ENCODE measurements around the gene CDCA5.

CDCA5 gene

DNA sequence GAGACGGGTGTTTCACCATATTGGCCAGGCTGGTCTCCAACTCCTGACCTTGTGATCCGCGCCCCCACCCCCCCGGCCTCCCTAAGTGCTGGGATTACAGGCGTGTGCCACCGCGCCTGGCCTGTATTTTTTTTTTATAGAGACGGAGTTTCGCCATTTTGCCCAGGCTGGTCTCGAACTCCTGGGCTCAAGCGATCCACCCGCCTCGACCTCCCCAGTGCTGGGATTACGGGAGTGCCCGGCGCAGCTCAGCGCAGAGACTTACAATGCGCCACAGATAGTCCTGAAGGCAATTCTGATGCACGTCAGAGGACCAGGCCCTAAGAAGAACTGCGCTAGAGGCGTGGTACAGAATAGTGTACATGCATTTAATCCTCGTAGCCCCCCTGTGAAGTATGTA is 11.6 kb upstream of the CDCA5 start:
- TF ChIP-seq, protein P1, sequence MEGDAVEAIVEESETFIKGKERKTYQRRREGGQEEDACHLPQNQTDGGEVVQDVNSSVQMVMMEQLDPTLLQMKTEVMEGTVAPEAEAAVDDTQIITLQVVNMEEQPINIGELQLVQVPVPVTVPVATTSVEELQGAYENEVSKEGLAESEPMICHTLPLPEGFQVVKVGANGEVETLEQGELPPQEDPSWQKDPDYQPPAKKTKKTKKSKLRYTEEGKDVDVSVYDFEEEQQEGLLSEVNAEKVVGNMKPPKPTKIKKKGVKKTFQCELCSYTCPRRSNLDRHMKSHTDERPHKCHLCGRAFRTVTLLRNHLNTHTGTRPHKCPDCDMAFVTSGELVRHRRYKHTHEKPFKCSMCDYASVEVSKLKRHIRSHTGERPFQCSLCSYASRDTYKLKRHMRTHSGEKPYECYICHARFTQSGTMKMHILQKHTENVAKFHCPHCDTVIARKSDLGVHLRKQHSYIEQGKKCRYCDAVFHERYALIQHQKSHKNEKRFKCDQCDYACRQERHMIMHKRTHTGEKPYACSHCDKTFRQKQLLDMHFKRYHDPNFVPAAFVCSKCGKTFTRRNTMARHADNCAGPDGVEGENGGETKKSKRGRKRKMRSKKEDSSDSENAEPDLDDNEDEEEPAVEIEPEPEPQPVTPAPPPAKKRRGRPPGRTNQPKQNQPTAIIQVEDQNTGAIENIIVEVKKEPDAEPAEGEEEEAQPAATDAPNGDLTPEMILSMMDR (conservative IDR thresholded peaks at IDR 0.05; ENCODE audit: low read length): no peak
- TF ChIP-seq EZH2phosphoT487 (IDR thresholded peaks at IDR 0.05; ENCODE audit: borderline replicate concordance): no peak
- Histone ChIP-seq H4K20me1 (ENCODE audit: insufficient read depth, low read length, poor library complexity, severe bottlenecking) (peaks cover 14% of the 10 kb centered on the region), H2AFZ (ENCODE audit: low read length) (peak overlapping the region; percentile 92), H3K4me1 (ENCODE audit: insufficient read depth, low read length, poor library complexity, severe bottlenecking) (peaks cover 20% of the 10 kb centered on the region), H3K9me2 (replicated peaks; ENCODE audit: low read depth, low read length) (no peaks in the 10 kb centered on the region), H3K9me3 (ENCODE audit: insufficient read depth, low read depth, low read length) (no peaks in the 10 kb centered on the region), H3K79me2 (ENCODE audit: insufficient read depth, low read length) (peaks cover 32% of the 10 kb centered on the region), H3K27me3 (ENCODE audit: insufficient read depth, low read length, poor library complexity, severe bottlenecking) (no peaks in the 10 kb centered on the region), H3K9ac (ENCODE audit: low read depth, low read length, poor library complexity, severe bottlenecking) (no peak overlapping the region), H3F3A (ENCODE audit: low read depth) (no peaks in the 10 kb centered on the region), H3K4me3 (ENCODE audit: low read length, poor library complexity, severe bottlenecking) (peak overlapping the region; percentile 96), H3K36me3 (ENCODE audit: insufficient read depth, low read length) (no peaks in the 10 kb centered on the region), H3K4me2 (ENCODE audit: low read depth, low read length, poor library complexity, severe bottlenecking) (peak overlapping the region; percentile 25)

DNA sequence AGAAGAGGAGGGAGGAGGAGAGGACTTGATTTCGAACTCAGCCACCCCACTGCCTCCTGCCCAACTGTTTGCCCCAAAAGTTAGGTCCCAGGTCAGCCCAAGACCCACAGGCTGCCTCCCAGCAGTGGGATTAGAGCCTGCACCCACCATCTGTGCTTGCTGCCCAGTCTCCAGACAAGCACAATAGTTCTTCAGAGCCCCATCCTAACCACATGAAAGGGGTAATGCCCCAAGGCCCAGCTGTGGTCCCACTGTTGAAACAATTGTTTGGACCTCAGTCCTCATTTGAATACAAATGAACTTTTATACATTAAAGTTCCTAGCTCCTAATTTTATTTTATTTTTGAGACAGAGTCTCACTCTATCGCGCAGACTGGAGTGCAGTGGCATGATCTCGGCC is 6.8 kb upstream of the CDCA5 start:
- Histone ChIP-seq H3F3A (ENCODE audit: low read depth) (no peaks in the 10 kb centered on the region), H4K20me1 (ENCODE audit: insufficient read depth, low read length, poor library complexity, severe bottlenecking) (no peaks in the 10 kb centered on the region), H3K4me1 (ENCODE audit: insufficient read depth, low read length, poor library complexity, severe bottlenecking) (peaks cover 2% of the 10 kb centered on the region), H3K9me3 (ENCODE audit: insufficient read depth, low read depth, low read length) (no peaks in the 10 kb centered on the region), H3K4me2 (ENCODE audit: low read depth, low read length, poor library complexity, severe bottlenecking) (no peak overlapping the region), H2AFZ (ENCODE audit: low read length) (no peak overlapping the region), H3K4me3 (ENCODE audit: low read length, poor library complexity, severe bottlenecking) (no peak overlapping the region), H3K79me2 (ENCODE audit: insufficient read depth, low read length) (peaks cover 6% of the 10 kb centered on the region), H3K27me3 (ENCODE audit: insufficient read depth, low read length, poor library complexity, severe bottlenecking) (no peaks in the 10 kb centered on the region), H3K9ac (ENCODE audit: low read depth, low read length, poor library complexity, severe bottlenecking) (no peak overlapping the region), H3K36me3 (ENCODE audit: insufficient read depth, low read length) (peaks cover 3% of the 10 kb centered on the region; the same call in 1 of the 2 replicates), H3K9me2 (replicated peaks; ENCODE audit: low read depth, low read length) (no peaks in the 10 kb centered on the region)
- TF ChIP-seq, protein P1 (conservative IDR thresholded peaks at IDR 0.05; ENCODE audit: low read length): no peak
- TF ChIP-seq EZH2phosphoT487 (IDR thresholded peaks at IDR 0.05; ENCODE audit: borderline replicate concordance): no peak

GRCh38 chr11:65089621-65090020 is 5.8 kb upstream of the CDCA5 start:
- H2AFZ ChIP-seq (ENCODE audit: low read length): no peak overlapping the region
- no peak overlapping the region for H3K4me3 ChIP-seq (ENCODE audit: low read length, poor library complexity, severe bottlenecking)
- H3K36me3 ChIP-seq (ENCODE audit: insufficient read depth, low read length): peaks cover 3% of the 10 kb centered on the region; the same call in 1 of the 2 replicates
- H3K9ac ChIP-seq (ENCODE audit: low read depth, low read length, poor library complexity, severe bottlenecking): no peak overlapping the region
- no peak overlapping the region for H3K4me2 ChIP-seq (ENCODE audit: low read depth, low read length, poor library complexity, severe bottlenecking)
- H3K9me3 ChIP-seq (ENCODE audit: insufficient read depth, low read depth, low read length): no peaks in the 10 kb centered on the region
- H3K27me3 ChIP-seq (ENCODE audit: insufficient read depth, low read length, poor library complexity, severe bottlenecking): no peaks in the 10 kb centered on the region
- no peaks in the 10 kb centered on the region for H3K9me2 ChIP-seq (replicated peaks; ENCODE audit: low read depth, low read length)
- no peaks in the 10 kb centered on the region for H3F3A ChIP-seq (ENCODE audit: low read depth)
- H3K79me2 ChIP-seq (ENCODE audit: insufficient read depth, low read length): peaks cover 17% of the 10 kb centered on the region
- no peak for TF ChIP-seq EZH2phosphoT487 (IDR thresholded peaks at IDR 0.05; ENCODE audit: borderline replicate concordance)
- TF ChIP-seq, protein P1 (conservative IDR thresholded peaks at IDR 0.05; ENCODE audit: low read length): no peak
- H3K4me1 ChIP-seq (ENCODE audit: insufficient read depth, low read length, poor library complexity, severe bottlenecking): peaks cover 10% of the 10 kb centered on the region
- no peaks in the 10 kb centered on the region for H4K20me1 ChIP-seq (ENCODE audit: insufficient read depth, low read length, poor library complexity, severe bottlenecking)

All from Loucy (cell line).